SK-N-SH treated with all-trans-retinoic acid at 6 μM for 48 hours (cell line): ENCODE data around the gene ATXN2L.

Experiments
- BACH2 ChIP-seq: fragments of 250-450 bp; sonication (Bioruptor Pico); IDR thresholded peaks from 2 replicates; pipeline ENCODE4 v1.9.0; 2021; ENCODE audit warnings: mild to moderate bottlenecking, borderline replicate concordance
- ISL1 ChIP-seq: fragments of 250-450 bp; sonication (Bioruptor Pico); IDR thresholded peaks from 2 replicates; pipeline ENCODE4 v2.1.2; 2022; ENCODE audit warnings: mild to moderate bottlenecking, moderate library complexity
- PATZ1 ChIP-seq: fragments of 250-450 bp; sonication (Bioruptor Pico); IDR thresholded peaks from 2 replicates; pipeline ENCODE4 v1.8.0; 2020; ENCODE audit warnings: mild to moderate bottlenecking, moderate library complexity, borderline replicate concordance
- TSHZ2 ChIP-seq: fragments of 250-450 bp; sonication (Bioruptor Pico); IDR thresholded peaks from 2 replicates; pipeline ENCODE4 v1.5.0; 2020; ENCODE audit warnings: mild to moderate bottlenecking, moderate library complexity
- ZFP30 ChIP-seq: fragments of 450-650 bp; formaldehyde crosslinking; IDR thresholded peaks from 2 replicates; pipeline ENCODE4 v1.5.0; 2022; ENCODE audit warnings: mild to moderate bottlenecking, moderate library complexity
- TF ChIP-seq, protein P1 (sequence below): fragments of 250-450 bp; sonication (Bioruptor Pico); IDR thresholded peaks from 2 replicates; pipeline ENCODE4 v1.8.0; 2021; ENCODE audit warnings: low read depth, mild to moderate bottlenecking, moderate library complexity, borderline replicate concordance

- TF ChIP-seq TSHZ2 (no peak), ISL1 (CRISPR knock-in tag) (no peak), BACH2 (CRISPR knock-in tag) (no peak), ZFP30 (no peak), PATZ1 (CRISPR knock-in tag) (no peak)
- TF ChIP-seq, protein P1, sequence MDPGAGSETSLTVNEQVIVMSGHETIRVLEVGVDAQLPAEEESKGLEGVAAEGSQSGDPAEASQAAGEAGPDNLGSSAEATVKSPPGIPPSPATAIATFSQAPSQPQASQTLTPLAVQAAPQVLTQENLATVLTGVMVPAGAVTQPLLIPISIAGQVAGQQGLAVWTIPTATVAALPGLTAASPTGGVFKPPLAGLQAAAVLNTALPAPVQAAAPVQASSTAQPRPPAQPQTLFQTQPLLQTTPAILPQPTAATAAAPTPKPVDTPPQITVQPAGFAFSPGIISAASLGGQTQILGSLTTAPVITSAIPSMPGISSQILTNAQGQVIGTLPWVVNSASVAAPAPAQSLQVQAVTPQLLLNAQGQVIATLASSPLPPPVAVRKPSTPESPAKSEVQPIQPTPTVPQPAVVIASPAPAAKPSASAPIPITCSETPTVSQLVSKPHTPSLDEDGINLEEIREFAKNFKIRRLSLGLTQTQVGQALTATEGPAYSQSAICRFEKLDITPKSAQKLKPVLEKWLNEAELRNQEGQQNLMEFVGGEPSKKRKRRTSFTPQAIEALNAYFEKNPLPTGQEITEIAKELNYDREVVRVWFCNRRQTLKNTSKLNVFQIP = no peak
Measured at GRCh38 chr16:28879841-28880588, 57.2 kb downstream of the ATXN2L start.
